HepG2 (cell line): ENCODE data around the gene AZU1. TPM values are rescaled to one million over a fixed set of nuclear protein-coding genes. Genes with fewer than 3 reads are reported as not detected.

Source experiments
- ATAC-seq: fragments of 200-7000 bp; cut with Tn5 transposase; 3 replicates; pipeline ENCODE4 v1.9.1; 2020; ENCODE audit warnings: mild to moderate bottlenecking, moderate library complexity
- BruUV-seq: library from RNA; stranded (reverse); fragments of 400-500 nt; replicated peaks from 2 replicates; lab custom pipeline; 2021; lab: Mats Ljungman, UMichigan
- CTCF ChIA-PET: fragments of 300-600 bp; formaldehyde crosslinking; extraction: SDS; loops from one replicate; lab custom pipeline; 2021; ENCODE audit warnings: low total read pairs, inconsistent platforms, low intra/inter-chr PET ratio; lab: Yijun Ruan, JAX
- POLR2A ChIA-PET: fragments of 350-600 bp; sonication (Branson Sonifier 250); formaldehyde crosslinking; loops from one replicate; lab custom pipeline; 2020; ENCODE audit warnings: antibody characterized with exemption, inconsistent platforms; lab: Yijun Ruan, JAX
- DNase-seq: peaks from one replicate; pipeline ENCODE4 v3.0.0-alpha.2; 2015; ENCODE audit warnings: low spot score
- FAIRE-seq: peaks from 3 replicates; lab custom pipeline; 2011; peaks lifted over from hg19 to GRCh38; lab: Jason Lieb, UNC
- H2AFZ ChIP-seq: one replicate; pipeline ENCODE4 v1.6.1; 2011; ENCODE audit warnings: low read length, inconsistent platforms
- H3K27ac ChIP-seq: fragments of 300-600 bp; 3 replicates; pipeline ENCODE4 v1.8.0; 2011; ENCODE audit warnings: mixed run types, mild to moderate bottlenecking, mixed read lengths, low read length, inconsistent platforms; ENCODE audit not compliant: insufficient read depth; ENCODE audit errors: extremely low read length
- H3K27me3 ChIP-seq, 2 experiments: fragments of 200-600 bp in 1 of 2; 2 replicates in 1 of 2; 3 replicates in 1 of 2; pipeline versions ENCODE4 v1.6.0 to v1.8.0; 2011; ENCODE audit warnings: low read length in 2 of 2, mild to moderate bottlenecking in 2 of 2, moderate library complexity in 2 of 2, inconsistent platforms in 1 of 2; ENCODE audit not compliant: insufficient read depth in 2 of 2, control insufficient read depth in 1 of 2
- H3K36me3 ChIP-seq, 2 experiments: fragments of 200-600 bp in 1 of 2; replicated peaks in 1 of 2; 2 replicates in 1 of 2; 3 replicates in 1 of 2; pipeline versions ENCODE4 v1.5.1 to v1.8.0; 2011; ENCODE audit warnings: low read length in 2 of 2, inconsistent platforms in 1 of 2; ENCODE audit not compliant: insufficient read depth in 2 of 2, control insufficient read depth in 1 of 2
- H3K4me1 ChIP-seq: 2 replicates; pipeline ENCODE4 v1.5.1; 2012; ENCODE audit warnings: low read length, inconsistent platforms; ENCODE audit not compliant: insufficient read depth
- H3K4me2 ChIP-seq: 2 replicates; pipeline ENCODE4 v1.6.0; 2011; ENCODE audit warnings: low read depth, low read length, inconsistent platforms
- H3K4me3 ChIP-seq, 3 experiments: fragments of 200-600 bp in 1 of 3; sonication (generic), shearing (Covaris generic) in 1 of 3; replicated peaks in 1 of 3; 2 replicates each; pipeline ENCODE4 v1.5.1; 2011 to 2016; ENCODE audit warnings: low read length in 3 of 3, inconsistent platforms in 2 of 3, low read depth in 2 of 3, mild to moderate bottlenecking in 2 of 3, control low read depth in 1 of 3, mixed read lengths in 1 of 3; ENCODE audit not compliant: insufficient read depth in 1 of 3
- H3K79me2 ChIP-seq: one replicate; pipeline ENCODE4 v1.6.1; 2011; ENCODE audit warnings: low read length, inconsistent platforms; ENCODE audit not compliant: insufficient read depth
- H3K9ac ChIP-seq: 2 replicates; pipeline ENCODE4 v1.6.0; 2011; ENCODE audit warnings: mild to moderate bottlenecking, low read depth, low read length, inconsistent platforms; ENCODE audit not compliant: insufficient read depth
- H3K9me3 ChIP-seq: 2 replicates; pipeline ENCODE4 v1.5.1; 2012; ENCODE audit warnings: mild to moderate bottlenecking, low read length
- H4K20me1 ChIP-seq: 2 replicates; pipeline ENCODE4 v1.6.0; 2011; ENCODE audit warnings: inconsistent platforms, mild to moderate bottlenecking, low read length, moderate library complexity; ENCODE audit not compliant: insufficient read depth
- ATF1 ChIP-seq: IDR thresholded peaks from 2 replicates; pipeline ENCODE4 v1.6.1; 2016; ENCODE audit warnings: mild to moderate bottlenecking, control low read depth
- CHCHD3 ChIP-seq: sonication (generic); formaldehyde crosslinking; IDR thresholded peaks from 2 replicates; pipeline ENCODE4 v1.8.0; 2022; ENCODE audit warnings: mild to moderate bottlenecking, missing genetic modification reagents, moderate library complexity
- HNRNPK ChIP-seq: fragments of 200-400 bp; formaldehyde crosslinking; IDR thresholded peaks from 2 replicates; pipeline ENCODE4 v1.6.1; 2018; ENCODE audit warnings: low read length, low read depth, moderate library complexity, mild to moderate bottlenecking; ENCODE audit not compliant: poor library complexity, severe bottlenecking
- HOXA3 ChIP-seq: sonication (generic); formaldehyde crosslinking; IDR thresholded peaks from 2 replicates; pipeline ENCODE4 v1.5.0; 2020; ENCODE audit warnings: missing genetic modification reagents
- NFE2 ChIP-seq: sonication (generic); formaldehyde crosslinking; IDR thresholded peaks from 2 replicates; pipeline ENCODE4 v1.4.0; 2020; ENCODE audit warnings: missing genetic modification reagents
- SNRNP70 ChIP-seq: fragments of 200-400 bp; formaldehyde crosslinking; IDR thresholded peaks from 2 replicates; pipeline ENCODE4 v1.6.1; 2017; ENCODE audit warnings: mild to moderate bottlenecking, low read depth, low read length, moderate library complexity
- TEAD3 ChIP-seq: optimal IDR thresholded peaks from 2 replicates; pipeline ENCODE3; 2016; ENCODE audit warnings: borderline replicate concordance
- ZBTB33 ChIP-seq: sonication (generic); formaldehyde crosslinking; IDR thresholded peaks from 2 replicates; pipeline ENCODE4 v1.4.0; 2020; ENCODE audit warnings: missing genetic modification reagents
- ZNF160 ChIP-seq: sonication (generic); formaldehyde crosslinking; IDR thresholded peaks from 2 replicates; pipeline ENCODE4 v1.8.0; 2022; ENCODE audit warnings: mild to moderate bottlenecking, inconsistent platforms, missing genetic modification reagents
- WGBS: methylation state at CpG from one replicate; pipeline ENCODE4 v1.1.6; 2017; ENCODE audit warnings: low lambda C conversion rate; 5-methylcytosine and 5-hydroxymethylcytosine counted together
- in situ Hi-C: cut with HindIII; loops from 2 replicates; pipeline ENCODE4 v1.10.0; 2017; ENCODE audit warnings: low pct_unique_long_range_greater_than_20kb; ENCODE audit not compliant: extremely low pct_ligation_motif_present
- intact Hi-C: fragments of 100-400 bp; cut with micrococcal nuclease; formaldehyde crosslinking; loops from one replicate; pipeline ENCODE4 v1.10.0; 2022; ENCODE audit not compliant: unreplicated experiment
- polyA plus RNA-seq, 8 experiments: library from polyadenylated mRNA; depleted of rRNA in 3 of 8; stranded (reverse) in 7 of 8; unstranded in 1 of 8; fragments of >200 nt; fragmentation: Illumina TruSeq in 4 of 8; extraction: Trizol in 4 of 8; gene quantifications; 2 replicates each; pipeline versions ENCODE4 v1.2.1 to v1.2.3, GENCODE V29; 2011 to 2016; ENCODE audit warnings: low read depth in 4 of 8, missing spikeins in 1 of 8, mixed read lengths in 1 of 8; ENCODE audit not compliant: insufficient read depth in 1 of 8
- total RNA-seq, 5 experiments: library from RNA; depleted of rRNA; stranded (reverse); fragments of >200 nt; fragmentation: Illumina TruSeq; extraction: Trizol; gene quantifications; 2 replicates each; pipeline ENCODE4 v1.2.3, GENCODE V29; 2016; ENCODE audit warnings: low read depth in 1 of 5
- TF ChIP-seq, protein P1 (sequence below): sonication (generic); formaldehyde crosslinking; IDR thresholded peaks from 2 replicates; pipeline ENCODE4 v1.8.1; 2022; ENCODE audit warnings: low read depth, mild to moderate bottlenecking, missing genetic modification reagents
- TF ChIP-seq, protein P2 (sequence below): sonication (generic); formaldehyde crosslinking; IDR thresholded peaks from 2 replicates; pipeline ENCODE4 v1.8.1; 2023; ENCODE audit warnings: mild to moderate bottlenecking, missing genetic modification reagents

AZU1 gene
- total and polyA plus RNA-seq, 2 of the 13 experiments (the other 11 are each of a cell fraction or from before 2014, with no cell fraction given), result not detected

- DNase-seq (no peak), ATAC-seq (no peak), FAIRE-seq (no peak)
- Histone ChIP-seq H3K36me3 (peaks cover 19 to 40% of the 10 kb centered on the region in 2 experiments; a peak in 4 of 5 replicates), H4K20me1 (peaks cover 33% of the 10 kb centered on the region), H3K4me3 (no peak overlapping the region), H3K4me2 (no peak overlapping the region), H3K9ac (no peak overlapping the region), H3K4me1 (no peaks in the 10 kb centered on the region), H3K27ac (no peak overlapping the region), H3K79me2 (peaks cover 2% of the 10 kb centered on the region), H3K9me3 (no peaks in the 10 kb centered on the region), H2AFZ (no peak overlapping the region), H3K27me3 (no peaks in the 10 kb centered on the region)
- TF ChIP-seq, protein P1, sequence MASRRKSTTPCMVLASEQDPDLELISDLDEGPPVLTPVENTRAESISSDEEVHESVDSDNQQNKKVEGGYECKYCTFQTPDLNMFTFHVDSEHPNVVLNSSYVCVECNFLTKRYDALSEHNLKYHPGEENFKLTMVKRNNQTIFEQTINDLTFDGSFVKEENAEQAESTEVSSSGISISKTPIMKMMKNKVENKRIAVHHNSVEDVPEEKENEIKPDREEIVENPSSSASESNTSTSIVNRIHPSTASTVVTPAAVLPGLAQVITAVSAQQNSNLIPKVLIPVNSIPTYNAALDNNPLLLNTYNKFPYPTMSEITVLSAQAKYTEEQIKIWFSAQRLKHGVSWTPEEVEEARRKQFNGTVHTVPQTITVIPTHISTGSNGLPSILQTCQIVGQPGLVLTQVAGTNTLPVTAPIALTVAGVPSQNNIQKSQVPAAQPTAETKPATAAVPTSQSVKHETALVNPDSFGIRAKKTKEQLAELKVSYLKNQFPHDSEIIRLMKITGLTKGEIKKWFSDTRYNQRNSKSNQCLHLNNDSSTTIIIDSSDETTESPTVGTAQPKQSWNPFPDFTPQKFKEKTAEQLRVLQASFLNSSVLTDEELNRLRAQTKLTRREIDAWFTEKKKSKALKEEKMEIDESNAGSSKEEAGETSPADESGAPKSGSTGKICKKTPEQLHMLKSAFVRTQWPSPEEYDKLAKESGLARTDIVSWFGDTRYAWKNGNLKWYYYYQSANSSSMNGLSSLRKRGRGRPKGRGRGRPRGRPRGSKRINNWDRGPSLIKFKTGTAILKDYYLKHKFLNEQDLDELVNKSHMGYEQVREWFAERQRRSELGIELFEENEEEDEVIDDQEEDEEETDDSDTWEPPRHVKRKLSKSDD (CRISPR knock-in tag), result peak; percentile 14; the same call in 1 of the 2 replicates
- TF ChIP-seq NFE2 (CRISPR knock-in tag) (no peak), ZBTB33 (peak; percentile 11; the same call in 1 of the 2 replicates), HNRNPK (peak; percentile 3), TEAD3 (CRISPR knock-in tag) (no peak), CHCHD3 (no peak), ATF1 (CRISPR knock-in tag) (no peak), HOXA3 (CRISPR knock-in tag) (peak; percentile 65), SNRNP70 (peak; percentile 63; the same call in 1 of the 2 replicates), ZNF160 (CRISPR knock-in tag) (no peak)
- TF ChIP-seq, protein P2, sequence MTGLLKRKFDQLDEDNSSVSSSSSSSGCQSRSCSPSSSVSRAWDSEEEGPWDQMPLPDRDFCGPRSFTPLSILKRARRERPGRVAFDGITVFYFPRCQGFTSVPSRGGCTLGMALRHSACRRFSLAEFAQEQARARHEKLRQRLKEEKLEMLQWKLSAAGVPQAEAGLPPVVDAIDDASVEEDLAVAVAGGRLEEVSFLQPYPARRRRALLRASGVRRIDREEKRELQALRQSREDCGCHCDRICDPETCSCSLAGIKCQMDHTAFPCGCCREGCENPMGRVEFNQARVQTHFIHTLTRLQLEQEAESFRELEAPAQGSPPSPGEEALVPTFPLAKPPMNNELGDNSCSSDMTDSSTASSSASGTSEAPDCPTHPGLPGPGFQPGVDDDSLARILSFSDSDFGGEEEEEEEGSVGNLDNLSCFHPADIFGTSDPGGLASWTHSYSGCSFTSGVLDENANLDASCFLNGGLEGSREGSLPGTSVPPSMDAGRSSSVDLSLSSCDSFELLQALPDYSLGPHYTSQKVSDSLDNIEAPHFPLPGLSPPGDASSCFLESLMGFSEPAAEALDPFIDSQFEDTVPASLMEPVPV, result no peak
- ChIA-PET CTCF (no interaction called here), POLR2A (no interaction called here)
- BruUV-seq, result no TSS peak
- in situ Hi-C loops, result no loop called here
- intact Hi-C loops, result no loop called here
- WGBS, result 99% methylated on average over 66 of the region's 72 CpGs
Measured at GRCh38 chr19:812747-813218, 14.9 kb upstream of the AZU1 start.
